IPS DF 19.7 (cell line): ENCODE data around the gene TTLL1.
"Not testable (repeated sequence)": the region's sequence is repeated elsewhere in the genome, so short reads cannot be mapped to it uniquely, and the experiment has no call there.

Experiments
- DNase-seq: peaks from one replicate; pipeline ENCODE4 v3.0.0-alpha.2; 2013; ENCODE audit warnings: low read depth, low spot score

Gene TTLL1

DNA sequence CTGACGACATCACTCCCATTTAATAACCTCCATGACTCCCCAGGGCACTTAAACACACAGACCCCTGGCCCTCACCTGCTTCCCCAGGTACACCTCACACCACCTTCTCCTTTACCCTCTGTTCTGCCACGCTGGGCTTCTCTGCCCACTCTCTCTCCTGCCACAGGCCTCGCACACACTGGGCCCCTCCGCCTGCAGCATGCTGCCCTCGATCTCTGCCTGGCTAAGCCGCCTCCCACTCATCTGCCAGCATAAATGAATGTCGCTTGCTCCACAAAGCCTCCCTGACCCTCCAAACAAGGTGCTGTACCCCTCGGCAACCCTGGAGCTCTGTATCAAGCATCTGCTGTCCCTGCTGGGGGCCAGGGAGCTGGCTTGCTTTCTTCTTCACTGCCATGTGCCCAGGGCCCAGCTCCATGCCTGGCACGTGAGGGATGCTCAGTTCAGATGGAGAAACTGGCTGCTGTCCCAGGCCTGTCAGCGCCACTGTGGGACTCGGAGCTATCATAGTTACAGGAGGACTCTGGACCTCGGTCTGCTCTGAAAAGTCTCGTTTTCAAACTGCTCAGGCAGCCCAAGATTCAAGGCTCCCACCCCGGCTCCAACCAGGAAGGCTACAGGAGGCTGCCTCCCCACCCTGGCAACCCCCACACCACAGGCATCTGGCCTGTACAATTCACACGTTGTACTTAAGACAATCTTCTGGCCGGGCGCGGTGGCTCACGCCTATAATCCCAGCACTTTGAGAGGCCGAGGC is 11.9 kb downstream of the TTLL1 start:
- DNase-seq: no peak

DNA sequence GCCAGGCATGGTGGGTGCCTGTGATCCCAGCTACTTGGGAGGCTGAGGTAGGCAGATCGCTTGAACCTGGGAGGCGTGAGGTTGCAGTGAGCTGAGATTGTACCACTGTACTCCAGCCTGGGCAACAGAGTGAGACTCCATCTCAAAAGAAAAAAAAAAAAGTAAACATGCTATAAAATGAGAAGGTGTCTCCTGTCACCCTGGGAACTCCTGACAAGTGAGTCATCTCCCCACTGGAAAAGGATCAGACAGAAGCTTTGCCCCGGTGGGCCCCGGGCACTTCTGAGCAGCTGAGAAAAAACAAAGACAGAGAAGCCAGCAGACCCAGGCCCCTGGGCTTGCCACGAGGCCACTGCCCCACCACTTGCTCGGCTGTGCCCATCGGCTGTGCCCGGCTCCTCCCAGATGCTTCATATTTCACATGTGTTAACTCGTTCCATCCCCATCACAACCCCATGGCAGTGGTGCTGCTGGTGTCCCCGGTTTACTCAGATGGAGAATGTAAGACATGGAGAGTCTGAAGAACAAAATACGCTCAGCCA is 22.3 kb downstream of the TTLL1 start:
- DNase-seq: no peak

DNA sequence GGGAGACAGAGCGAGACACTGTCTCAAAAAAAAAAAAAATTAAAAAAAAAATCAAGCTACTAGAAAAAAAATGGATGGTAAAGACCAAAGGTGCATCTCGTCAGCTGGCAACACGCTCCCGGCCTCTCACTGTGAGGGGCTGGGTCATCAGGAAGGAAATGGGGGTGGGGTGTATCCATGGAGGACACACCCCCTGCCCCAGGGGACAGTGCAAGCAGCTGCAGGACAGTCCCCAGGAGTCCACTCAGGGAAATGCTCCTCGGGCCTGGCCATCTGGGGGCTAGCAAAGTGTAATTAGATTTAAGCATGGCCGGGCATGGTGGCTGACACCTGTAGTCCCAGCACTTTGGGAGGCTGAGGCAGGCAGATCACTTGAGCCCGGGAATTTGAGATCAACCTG is 23.1 kb downstream of the TTLL1 start:
- DNase-seq: no peak

DNA sequence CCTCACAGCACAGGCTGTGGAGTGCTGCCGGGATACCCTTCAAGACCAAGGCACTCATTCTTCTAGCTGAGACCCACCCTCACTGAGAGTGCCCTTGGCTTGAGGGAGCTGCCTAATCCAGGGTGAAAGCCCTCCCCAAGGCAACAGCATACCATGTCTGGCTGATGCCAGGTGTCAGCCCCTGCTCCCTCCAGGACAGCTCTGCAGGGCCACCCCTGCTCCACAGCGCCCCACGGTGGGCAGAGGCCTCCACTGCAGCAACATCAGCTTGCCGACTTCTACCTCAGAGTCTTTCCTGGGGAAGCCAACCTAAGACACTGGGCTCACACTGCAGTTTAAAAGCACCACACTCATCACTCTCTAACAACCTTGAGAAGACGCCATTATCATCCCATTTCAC is 29.0 kb downstream of the TTLL1 start:
- DNase-seq: peak; percentile 23

DNA sequence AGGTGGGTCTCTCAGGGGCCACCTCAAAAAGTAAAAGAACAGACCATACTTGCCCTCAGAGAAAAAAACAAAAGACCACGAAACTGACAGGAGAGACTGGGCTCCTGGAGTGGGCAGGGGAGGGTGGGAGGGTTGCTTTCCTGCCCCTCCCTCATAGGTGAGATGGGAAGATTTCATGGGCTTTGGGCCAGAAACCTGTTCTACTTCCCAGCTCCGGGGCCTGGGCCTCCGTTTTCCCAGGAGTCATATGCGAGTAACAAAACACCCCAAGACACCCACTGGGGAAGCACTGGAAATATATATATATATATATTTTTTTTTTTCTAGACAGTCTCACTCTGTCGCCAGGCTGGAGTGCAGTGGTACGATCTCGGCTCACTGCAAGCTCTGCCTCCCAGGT is 31.6 kb downstream of the TTLL1 start:
- DNase-seq: no peak

DNA sequence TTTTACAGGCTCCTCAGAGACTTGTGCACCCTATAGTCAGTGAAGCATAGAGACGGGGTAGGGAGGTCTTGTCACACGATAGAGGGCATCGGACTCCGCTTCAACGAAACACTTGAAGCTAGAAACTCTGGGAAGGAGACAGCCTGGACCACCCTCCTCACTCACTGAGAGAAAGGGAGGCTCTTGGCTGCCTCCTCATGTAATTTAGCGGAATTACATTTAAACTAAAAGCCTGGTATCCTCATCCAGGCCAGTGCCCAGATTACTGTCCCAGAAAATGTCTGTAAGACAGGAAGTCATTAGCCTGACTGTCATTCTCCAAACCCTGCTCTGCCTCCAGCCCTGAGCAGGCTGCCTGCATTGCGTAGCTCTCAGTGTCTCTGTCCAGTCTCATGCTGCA is 36.0 kb downstream of the TTLL1 start:
- peak; percentile 25 for DNase-seq

DNA sequence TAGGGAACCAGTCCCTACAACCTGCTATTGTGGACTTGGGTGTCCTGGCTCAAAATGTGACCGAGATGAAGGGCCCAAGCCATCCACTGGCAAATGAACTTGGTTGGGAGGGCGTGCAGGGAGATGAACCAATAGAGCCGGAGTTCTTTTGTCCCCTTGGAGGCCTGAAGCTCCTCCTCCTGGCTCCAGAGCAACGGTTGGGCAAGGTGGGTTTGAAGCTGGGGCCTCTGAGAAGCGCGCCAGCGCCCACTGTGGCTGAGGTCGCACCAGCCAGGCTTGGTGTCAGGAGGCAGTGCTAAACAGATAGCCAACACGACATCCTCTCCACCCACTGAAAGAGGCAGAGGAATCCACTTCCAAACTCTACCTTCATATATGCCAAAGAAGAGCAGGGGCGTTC is 38.2 kb downstream of the TTLL1 start:
- peak; percentile 75 for DNase-seq

DNA sequence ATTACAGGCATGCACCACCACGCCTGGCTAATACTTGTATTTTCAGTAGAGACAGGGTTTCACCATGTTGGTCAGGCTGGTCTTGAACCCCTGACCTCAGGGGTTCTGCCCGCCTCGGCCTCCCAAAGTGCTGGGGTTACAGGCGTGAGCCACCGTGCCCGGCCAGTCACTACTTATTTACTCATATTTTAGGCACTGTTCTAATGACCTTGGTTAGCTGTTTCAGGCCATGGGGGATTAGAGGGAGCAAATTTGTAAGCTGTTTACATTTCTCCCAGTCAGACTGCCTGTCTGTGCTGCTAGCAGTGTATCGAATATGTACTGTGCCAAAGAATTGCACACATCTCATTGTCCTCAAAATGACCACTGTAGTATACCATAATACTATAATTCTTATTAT is 41.6 kb downstream of the TTLL1 start:
- no peak for DNase-seq

DNA sequence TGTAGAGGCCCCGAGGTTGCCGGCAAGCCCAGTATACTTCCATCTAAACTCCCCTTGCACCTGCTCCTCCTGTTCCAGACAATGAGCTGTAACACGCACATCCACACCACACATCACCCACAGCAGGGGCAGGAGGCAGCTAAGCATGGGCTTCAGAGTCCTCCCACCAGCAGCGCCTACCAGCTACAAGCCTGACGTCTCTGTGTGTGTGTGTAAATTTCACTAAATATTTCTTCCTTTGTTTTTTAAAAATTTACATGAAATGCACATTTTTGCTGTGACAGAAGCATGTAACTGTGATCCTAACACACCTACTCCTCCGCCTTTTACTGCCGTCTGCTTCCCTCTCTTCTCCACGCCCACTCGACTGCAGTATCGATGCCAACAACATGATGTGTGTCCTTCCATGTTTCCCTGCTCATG is 44.9 kb downstream of the TTLL1 start:
- DNase-seq: no peak

DNA sequence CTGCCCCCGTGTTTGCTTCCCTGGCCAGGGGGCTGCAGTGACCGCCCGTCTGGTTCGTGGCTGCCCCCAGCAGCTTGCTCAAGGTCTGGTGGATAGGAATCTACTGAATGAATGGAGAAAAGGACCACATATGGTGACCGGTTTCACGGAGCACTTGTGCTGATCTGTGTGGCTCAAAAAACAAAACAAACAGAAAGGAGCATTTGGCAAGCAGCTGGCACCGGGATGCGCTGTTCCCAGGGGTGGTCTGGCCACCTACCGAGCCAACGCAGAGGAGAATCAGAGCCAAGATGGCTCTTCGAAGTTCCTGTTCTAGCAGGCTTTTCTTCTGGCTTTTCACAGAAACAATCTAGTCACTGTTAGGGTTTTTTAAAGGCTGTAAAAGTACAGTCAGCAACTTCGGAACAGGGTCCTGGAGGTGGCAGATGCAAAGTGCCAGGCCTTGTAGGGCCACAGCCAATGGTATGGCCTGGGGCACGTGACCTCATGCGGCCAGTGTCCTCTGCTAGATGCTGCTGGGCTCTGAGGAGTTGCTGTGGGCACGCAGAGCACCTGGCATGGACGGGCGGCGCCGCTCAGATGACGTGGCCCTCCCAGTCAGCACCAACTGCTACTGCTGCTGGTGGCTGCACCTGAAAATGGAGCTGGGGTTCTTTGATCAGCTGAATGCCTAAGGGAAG is 47.0 kb downstream of the TTLL1 start:
- DNase-seq: no peak

DNA sequence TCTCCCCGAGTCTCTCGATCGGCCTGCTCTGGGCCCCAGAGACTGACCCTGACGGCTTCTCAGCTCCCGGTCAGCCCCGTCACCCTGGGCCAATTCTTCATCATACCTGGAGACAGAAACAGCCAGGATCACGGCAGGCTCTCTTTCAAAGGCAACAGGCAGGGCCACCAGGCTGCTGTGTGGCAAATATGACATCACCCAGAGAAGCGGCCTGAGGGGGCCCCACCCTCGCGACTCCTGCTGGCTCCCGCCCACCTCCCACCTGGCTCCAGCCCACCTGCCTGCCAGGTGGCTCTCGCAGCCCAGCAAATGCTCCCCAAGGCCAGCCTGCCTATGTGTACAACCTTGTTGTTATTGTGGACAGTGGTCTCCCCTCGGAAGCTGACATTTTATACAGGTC is 49.4 kb downstream of the TTLL1 start:
- DNase-seq: no peak

DNA sequence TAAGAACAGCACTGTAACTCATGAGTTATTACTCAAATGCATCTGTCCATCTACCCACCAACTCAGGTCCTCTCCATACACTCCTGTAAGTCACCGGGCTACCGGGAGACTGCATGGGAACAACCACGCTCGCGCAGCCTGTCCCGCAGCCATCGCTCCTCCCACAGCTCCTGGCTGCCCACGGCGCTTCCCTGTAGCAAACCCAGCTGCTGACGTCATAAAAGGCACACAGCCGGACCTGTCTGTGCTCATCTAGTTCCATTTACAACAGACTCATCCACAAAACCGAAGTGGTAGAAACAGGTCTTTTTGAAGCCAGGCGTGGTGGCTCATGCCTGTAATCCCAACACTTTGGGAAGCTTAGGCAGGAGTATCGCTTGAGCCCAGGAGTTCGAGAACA is 50.9 kb downstream of the TTLL1 start:
- DNase-seq: no peak

DNA sequence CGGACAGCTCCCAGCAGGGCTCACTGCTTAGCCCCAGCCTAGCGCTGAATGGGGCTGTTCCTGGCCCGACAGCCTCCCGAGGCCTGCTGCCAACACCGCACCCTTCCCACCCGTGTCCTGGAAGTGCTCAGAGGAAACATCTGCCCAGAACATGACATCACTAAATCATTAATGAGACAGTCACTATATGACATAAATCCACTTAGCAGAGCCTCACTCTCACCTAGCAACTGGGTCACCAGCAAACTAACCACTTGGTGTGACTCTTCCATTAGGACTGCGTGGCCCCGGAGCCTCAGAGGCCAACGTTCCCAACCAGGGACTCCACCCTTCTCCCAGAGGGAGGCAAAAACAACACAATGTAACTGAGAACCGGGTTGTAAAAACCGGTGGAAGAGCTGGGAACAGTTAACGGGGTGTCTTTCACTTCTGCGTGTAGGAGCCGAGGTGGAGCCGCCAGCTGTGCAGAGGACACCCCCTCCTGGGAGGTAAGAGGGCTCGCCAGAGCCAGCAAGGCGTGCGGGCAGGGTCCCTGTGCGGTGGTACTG is 52.8 kb downstream of the TTLL1 start:
- DNase-seq: no peak

DNA sequence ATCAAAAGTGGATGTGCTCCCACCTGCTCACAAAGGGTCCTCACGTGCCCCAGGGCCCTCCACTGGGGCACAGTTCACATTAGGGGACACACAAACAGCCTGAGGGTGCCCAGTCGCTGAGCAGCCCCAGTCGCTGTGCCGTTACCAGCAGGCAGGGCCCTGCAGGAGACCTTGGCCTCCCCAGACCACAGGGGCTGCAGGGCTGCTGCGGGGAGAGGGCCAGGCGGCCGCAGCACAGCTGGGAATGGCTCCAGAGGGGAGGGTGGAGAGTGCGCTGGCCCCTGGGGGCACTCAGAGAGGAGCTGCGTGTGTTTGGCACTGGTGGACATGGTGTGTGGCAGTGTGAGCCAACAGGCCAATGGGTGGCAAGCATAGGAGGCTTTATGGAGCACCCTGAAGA is 53.9 kb downstream of the TTLL1 start:
- no peak for DNase-seq

DNA sequence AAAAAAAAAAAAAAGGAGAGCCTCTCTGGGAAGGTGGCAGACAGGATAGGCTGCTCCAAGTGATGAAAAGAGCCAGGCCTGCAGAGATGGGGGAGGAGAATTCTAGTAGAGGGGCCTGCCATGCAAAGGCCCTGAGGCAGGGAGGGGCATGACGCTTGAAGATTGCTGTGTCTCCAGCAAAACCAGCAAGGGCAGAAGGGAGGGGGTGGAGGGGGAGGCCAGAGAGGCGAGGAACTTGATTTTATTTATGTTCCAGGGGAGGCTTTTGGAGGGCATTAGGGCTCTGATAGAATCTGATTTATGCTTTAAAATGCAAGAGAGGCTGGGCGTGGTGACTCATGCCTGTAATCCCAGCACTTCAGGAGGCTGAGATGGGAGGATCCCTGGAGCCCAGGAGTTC is 57.6 kb downstream of the TTLL1 start:
- DNase-seq: no peak

DNA sequence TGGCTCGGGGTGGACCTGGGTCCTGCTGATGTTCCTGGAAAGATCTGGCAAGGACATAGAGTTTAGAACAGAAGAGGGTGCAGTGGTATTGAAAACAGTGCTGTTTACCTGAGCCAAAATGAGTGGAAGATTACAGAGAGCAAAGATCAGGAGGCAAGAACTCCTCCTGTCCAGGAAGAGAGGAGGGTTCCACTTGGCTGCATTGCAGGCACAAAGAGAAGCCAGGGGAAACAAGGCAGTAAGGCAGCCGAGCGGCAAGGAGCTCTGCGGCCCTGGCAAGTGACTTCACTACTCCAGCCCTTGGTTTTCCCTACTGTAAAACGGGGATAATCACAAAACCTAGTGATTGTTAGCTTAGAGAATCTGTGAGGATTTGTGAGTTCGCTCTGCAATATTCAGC is 70.6 kb downstream of the TTLL1 start:
- no peak for DNase-seq

DNA sequence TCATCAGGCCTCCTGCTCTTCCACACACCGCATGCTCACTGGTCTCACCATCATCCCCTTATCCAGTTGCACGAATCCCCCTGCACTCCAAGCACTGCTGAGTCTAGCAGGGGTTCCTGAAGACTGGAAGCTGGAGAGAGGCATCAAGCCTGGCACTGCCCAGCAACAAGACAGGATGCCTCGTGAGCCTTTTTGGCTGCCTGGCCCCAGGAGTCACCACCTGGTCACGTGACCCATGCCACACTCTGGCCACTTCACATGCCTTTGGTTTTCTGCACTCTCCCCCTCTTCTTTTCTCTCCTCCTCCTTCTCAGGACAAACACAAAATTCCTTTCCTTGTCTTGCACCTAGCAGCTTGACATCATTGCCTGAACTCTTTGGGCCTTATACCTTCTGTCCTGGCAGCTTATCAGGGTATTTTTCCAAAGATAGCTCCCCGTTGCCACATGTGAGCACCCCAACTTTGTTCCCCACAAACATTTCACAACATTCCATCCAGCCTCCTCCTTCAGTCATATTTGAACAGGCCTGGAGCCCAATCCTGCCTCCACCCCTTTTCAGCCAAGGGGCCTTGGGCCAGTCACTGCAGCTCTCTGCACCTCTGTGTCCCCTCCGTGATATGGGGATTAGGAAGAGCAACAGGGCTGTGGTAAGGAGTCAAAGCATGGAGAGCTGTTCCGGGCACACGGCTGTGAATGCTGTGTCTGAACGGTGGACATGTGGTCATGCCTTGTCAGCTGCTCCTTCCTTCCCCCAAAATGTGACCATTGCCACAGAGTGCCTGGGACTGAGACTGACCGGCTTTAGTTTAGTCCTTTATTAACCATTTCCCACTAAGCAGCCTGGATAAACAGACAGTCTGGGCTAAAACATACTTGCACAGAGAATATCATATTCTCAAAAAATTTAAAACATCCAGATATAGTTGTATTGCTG is 71.4 kb downstream of the TTLL1 start:
- no peak for DNase-seq

DNA sequence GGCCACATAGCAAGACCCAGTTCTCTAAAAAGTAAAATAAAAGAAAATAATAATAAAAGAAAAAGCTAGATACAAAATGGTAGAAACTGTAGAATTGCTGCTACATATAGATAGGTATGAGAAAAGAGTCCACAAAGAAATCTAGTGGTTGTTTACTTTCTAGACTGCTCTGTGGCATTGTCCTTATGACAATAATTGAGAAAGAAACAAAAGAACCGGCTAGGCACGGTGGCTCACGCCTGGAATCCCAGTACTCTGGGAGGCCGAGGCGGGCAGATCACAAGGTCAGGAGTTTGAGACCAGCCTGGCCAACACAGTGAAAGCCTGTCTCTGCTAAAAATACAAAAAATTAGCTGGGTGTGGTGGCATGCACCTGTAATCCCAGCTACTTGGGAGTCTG is 73.0 kb downstream of the TTLL1 start:
- DNase-seq: not testable (repeated sequence)

DNA sequence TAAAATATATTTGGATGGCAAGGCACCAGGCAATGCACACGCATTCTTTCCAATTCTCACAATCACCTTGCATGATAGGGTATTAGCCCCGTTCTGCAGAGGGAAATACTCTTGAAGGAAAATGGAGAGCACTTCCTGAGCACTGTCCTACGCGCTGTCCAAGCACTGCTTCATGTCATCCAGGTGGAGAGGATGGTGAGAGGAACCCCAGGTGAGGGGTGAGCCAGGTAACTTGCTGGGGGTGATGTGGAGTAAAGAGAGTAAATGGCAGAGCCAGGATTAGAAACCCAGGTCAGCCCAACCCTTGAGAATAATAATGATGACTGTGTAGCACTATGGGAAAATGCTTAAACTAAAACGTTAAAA is 73.5 kb downstream of the TTLL1 start:
- no peak for DNase-seq

DNA sequence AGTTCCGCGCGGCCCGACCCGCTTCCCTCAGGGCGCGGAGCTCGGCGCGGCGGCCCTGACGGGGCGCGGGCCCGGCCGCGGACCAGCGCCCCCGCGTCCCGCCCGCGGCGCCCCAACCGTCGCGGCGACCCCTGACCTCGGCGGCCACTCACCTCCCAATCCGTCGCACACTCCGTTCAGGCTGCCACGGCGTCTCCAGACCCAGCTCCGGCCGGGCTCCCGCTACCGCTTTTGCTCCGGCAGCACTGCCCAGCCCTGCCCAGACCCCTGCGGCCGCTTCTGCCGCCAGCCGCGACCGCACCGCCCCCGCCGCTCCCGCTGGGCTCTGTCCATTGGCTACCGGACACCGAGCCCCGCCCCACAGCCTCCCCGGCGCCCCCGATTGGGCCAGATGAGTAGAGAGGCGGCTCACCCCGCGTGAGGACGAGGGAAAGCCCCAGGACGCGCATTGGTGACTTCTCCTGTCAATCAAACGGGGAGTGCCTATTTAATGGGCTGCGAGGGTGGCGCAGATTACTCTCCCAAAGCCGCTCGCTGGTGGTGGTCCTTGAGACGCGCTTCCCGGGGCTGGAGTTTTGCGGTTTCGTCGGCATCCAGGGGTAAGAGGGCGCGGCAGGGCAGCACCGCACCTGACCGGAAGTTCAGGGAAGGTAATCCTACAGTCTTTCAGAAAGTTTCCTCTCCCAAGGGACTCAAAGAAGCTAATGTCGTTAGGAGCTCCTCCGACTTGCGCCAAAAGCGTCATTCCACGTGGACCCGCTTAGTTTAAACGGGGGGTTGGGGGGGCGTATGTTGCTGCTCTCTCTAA is 74.1 kb downstream of the TTLL1 start, which contains the start of gene PACSIN2:
Gene PACSIN2, minus strand, starts transcription at position 281 of the 808 bp plus-strand sequence. CDS start 103,069 bp downstream, outside the sequence.
- DNase-seq: peak; percentile 88
